ENCODE results near the gene CPED1.
"Not testable (repeated sequence)": the region's sequence is repeated elsewhere in the genome, so short reads cannot be mapped to it uniquely, and the experiment has no call there.

The CPED1 gene

DNA sequence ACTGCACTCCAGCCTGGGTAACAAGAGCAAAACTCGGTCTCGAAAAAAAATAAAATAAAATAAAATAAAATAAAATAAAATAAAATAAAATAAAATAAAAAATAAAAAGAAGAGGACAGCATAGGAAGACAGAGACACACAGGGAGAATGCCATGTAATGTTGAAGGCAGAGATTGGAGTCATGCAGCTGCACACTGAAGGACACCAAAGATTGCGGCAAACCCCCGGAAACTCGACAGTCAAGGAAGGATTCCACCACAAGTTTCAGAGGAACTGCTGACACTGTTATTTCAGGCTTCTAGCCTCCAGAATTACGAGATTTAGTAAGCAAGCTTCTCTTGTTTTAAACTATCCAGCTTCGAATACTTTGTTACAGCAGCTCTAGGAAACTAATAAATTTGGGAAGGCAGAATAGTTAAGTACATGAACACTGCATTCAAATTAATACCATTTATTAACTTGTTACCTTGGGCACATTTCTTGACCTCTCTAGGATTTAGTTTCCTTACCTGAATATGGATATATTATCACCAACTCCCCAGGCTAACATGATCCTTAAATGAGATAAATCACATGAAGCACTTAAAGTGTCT lies 9.5 kb downstream of the CPED1 start:
- DNase-seq = no peak

DNA sequence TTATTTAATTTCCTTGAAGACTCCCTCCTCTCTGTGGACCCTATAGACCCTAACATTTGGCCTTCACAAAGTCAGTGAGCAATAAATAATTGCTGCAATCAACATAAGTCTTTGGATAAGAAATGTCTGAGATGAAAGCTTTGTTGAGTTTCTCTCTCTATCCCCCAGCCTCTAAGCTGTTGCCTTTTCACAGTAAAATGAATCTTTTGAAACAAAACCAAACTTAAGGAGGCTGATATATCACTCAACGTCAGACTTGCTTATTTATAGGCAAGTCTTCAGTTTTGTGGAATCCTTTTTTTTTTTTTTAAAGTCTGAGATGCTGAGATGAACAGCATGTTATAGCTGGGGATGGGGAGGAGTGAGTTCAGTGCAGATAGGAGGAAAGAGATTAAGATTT lies 10.0 kb downstream of the CPED1 start:
- no peak for DNase-seq

DNA sequence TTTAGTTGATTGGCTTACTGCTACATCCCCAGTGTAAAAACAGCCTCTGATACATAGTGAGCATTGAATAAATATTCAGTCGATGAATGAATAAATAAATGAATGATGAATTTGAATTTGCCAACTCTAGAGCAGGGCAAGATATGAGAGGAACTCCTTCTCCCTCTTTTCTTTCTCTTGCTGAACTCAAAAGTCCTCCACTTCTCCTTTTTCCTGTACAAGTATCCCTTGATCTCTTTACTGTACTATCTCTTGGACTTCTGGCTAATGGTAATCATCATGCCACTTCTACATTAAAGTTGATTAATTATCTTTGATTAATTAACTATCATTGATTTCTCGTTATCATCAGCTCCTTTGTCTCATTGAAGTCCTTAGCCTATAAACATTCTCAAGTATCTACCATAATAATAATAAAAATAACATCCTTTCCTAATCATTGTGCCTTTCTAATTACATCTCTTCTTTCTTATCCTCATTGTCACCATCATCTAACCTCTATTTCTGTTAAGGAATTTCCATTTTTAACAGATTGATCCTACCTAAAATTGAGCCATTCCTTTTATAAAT lies 10.6 kb downstream of the CPED1 start:
- DNase-seq = no peak

DNA sequence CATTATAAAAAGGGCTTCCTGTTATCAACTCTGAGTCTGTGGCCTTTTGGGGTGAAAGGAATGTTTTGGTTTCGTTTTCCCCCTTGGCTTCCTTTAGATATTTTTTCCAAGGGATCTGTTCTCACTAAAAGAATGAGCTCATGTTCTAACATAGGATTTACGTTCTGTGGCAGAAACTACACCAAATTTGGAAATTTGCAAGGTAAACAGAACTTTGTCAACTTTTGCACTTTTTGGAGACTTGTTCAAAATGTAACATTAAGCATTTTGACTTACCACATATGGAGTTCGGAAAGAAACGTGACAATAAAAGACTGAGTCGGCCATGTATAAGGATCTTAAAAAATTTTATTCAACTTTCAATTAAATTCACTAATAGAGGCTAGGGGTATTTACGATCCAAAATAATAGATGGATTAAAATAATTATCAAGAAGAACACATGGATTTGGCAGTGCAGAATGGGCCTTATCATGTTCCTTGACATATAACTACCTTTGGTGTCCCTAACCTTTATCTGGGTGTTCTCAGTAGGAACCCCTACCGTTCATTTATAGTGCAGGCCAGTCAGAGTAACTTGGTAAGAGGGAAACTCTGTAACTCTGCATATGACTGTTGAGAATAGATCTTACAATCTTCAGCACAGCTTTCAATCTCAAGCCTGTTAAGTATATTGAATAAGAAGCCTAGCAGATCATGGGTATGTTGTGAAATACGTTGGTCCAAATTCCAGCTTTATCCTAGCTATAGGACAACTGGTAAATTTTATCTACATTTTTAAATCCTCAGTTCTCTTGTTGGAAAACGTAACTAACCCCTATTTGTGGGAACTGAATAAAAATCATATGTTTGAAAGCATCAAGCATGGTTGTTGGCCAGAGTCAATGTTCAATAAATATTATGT lies 11.8 kb downstream of the CPED1 start:
- peak; percentile 66 for DNase-seq

DNA sequence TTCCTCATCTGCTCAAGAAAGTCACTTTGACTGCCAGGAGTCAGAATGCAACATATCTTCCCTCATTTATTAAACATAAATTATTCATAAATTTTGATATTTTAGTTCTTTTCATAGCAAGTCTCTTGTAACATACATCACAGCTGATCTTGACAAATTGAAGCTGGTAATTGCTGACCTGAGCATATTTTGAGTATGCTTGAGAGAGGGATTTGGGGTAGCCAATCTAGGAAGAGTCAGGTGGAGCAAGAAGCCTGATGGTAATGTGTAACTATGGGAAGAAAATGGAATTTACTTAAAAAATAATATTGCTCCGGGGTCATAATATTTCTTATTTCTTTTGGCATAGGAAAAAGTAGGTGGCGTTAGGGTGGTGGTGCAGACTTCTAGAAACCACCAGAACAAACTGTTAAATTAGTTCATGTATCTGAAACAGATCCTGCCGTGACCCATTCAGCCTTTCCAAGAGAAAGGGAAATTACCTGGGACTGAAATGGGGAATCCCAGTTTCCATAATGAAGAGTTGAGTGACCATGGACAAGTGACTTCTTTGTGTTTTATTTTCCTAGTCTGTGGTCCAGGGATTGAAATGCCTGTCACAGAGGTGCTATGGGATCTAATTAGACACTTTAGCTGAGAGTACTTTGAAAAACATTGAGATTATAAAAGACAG lies 12.9 kb downstream of the CPED1 start:
- DNase-seq = no peak

DNA sequence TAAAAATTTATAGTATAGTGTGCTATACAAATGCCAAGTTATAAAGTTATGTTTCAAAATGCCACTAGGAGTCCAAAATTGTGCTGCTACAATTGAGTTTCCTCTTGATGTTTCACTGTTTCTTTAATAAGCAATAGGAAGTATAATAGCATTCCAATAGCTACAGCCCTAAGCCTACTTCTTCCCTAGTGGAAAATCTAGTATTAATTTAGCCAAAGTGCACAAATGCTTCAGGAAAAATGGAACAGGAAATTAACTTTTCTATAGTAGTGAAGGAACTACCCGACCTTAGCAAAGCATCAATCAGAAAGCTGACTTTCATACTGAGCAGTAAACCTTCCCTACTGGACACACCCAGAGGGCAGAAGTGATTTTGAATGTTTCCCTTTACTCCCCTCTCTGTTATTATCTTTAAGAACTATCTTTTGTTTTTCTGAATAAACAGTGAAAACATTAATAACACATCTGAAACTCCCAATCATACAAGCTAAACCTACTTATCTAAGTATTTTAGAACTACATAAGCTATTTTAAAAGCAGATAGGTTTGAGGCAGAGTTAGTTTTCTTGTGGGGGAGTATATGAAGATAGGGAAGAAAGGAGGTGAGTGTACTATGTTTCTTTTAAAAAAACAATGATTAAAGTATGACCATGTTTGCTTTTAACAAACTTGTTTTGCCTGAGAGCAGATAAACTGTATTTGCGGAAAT lies 13.7 kb downstream of the CPED1 start:
- DNase-seq = no peak

DNA sequence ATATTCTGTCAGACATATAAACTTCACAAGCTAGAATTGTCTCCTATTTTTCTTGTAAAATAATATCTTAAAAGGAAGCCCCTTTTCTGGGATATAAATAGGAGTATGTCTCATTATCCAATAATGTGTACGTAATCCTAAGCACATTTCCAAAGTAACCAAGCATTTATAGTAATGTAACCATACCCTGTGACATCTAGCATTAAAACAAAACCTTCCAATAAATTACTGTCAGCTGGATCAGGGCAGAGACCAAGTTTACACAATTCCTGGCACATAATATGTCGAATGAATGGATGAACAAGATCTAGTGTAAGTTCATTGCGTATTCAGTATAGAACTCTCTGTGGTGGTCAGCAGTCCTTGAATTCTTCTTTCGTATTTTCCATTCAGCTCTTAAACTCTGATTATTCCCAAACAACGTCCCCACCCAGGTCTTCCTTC lies 14.3 kb downstream of the CPED1 start:
- DNase-seq = peak; percentile 66

DNA sequence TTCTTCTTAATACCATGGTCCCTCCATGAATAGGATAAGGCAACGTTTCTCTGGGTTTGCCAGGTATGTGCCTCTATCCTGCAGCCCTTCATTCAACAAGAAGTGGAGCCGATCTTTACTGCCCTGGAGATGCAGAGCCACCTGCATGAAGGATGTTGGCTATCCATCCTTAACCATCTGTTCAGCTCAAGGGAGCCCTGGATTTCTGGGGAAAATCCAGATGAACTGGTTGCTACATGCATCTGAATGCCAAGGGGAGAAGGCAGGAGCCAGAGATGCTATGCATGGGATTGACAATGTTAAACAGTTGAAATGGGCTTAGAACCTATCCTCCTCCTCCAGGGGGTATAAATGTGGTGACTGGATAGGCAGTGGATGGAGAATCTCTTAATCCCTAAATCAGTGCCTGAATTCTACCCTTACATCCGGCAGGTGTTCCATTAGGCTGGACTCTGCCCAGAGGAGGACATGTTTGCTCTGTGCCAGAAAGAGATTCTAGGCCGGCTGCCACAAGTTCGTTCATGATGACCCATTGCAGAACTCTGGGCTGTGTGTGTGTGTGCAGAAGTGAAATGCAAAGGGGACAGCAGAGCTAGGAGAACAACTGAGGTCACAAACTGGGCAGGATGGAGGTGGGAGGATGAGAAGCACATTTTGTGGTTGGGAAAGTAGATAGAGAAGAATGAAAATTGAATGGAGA lies 15.6 kb downstream of the CPED1 start:
- no peak for DNase-seq

DNA sequence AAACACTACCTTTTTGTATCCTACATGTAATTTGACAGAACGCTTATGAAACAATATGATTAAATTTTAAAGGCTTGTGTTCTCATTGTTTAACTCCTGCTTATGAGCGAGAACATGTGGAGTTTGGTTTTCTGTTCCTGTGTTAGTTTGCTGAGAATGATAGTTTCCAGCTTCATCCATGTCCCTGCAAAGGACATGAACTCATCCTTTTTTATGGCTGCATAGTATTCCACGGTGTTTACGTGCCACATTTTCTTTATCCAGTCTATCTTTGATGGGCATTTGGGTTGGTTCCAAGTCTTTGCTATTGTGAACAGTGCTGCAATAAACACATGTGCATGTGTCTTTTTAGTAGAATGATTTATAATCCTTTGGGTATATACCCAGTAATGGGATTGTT lies 16.5 kb downstream of the CPED1 start:
- not testable (repeated sequence) for DNase-seq

DNA sequence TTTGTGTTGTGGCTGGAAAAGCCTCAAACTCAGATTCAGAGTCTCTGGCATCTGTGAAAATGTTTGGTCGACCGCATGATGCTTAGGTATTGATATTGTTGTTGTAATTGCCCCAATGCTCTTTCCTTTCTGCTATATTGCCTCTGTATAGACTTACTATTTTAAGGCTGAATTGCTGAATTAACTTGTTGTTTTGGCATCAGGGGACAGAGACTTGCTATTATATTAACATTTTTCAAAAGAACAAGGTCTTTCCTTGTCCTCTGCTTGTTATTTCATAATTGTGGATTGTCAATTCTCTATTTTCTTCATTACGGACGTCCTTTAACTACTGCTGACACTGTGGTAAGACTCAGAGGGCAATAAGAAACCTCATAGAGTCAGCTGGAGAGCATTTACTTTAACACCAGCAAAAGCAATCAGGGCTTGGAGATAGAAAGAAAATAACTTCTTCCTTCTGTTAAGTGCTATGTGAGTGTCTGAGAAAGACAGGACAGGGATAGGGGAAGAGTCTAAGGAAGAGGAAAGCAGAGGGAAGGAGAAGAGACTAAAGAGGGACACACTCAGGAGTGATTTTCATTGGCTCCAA lies 17.6 kb downstream of the CPED1 start:
- DNase-seq = no peak

DNA sequence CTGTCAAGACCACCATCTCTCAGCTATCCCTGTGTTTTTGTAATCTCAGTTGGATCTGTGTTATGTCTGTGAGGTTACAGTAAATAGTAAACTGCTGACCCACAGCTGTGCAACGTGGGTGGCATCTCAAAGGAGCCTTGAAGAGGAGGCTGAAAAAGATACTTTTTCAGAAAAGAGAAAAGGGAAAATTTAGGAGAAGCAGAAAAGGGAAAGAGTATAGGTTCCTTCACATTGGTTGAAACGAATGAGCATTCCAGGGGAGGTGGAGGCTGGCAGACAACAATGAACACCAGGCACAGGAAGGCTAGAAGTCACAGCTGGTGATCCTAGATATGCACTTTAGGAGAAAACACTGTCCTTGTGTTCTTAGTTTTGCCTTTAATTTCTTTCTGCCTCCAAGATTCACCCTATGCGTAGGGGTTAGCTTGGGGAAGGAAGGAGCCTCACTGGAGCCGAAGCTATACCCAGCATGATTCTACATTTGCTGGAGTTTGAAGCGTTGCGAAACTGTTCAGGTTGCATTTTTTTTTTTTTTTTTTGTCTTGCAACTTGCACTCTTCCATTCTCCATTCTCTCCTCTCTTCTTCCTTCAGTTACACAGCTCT lies 18.3 kb downstream of the CPED1 start:
- DNase-seq = no peak

DNA sequence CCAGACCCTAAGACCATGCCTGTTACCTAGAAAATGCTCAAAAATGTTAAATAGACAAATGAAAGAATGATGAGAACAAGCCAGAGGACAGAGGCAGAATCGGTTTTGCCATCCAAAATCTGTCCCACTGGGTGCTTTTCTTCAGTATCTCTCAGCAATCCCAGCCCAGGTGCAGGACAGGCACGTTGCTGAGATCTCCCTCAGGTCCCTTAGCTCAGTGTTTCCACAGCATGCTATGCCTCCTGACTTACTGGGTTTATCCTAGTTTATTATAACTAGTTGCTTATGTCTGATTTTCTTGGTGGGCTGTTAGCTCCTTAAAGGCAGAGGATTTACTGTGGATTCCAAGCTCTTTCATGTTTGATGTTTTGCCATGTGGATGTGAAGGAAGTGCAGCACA lies 20.3 kb downstream of the CPED1 start:
- DNase-seq = no peak

DNA sequence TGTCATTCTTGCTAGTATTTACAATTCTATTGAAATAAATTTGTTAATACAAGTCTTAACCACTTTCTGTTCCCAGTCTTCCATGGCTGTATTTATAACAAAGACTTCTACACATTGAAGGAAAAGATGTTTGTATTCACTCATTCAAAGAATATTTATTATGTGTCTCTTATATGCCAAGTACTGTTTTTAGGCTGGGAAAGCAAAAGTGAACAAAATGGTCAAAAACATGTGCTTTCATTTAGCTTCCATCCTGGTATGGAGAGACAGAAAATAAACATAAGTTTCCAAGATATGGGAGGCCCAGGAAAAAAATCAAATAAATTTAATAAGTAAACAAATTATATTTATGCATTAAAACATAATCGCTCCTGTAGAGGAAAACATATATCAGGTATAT lies 22.9 kb downstream of the CPED1 start:
- no peak for DNase-seq

DNA sequence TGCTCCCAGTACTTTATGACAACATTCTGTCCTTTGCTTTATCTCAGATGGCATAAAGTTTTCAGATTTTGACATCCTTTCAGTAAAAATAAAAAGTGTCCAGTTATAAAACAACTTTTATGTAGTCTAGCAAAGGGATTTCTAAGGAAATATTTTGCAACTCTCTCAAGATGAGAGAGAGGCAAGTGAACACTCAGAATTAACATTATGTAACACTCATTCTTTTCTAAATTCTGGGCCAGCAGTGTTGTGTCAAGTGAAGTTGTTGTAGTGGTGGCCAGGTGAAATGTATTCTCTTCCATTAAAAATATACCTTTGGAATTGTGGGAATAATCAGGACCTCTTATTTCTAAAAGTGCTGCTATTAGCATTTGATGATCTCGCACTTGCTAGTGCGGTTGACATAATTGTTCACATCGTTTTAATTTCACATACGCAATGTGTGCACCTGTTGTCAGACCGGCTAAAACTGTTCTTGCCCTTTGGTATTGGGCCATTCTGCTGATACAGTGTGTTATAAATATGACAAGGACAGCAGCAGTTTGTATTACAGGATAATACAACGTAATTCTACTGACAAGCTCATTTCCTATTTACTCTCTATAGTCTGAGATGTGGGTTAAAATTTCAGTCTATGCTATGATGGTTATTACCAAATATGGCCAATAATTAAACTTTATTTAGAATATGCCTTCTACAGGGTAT lies 23.8 kb downstream of the CPED1 start:
- DNase-seq = no peak

DNA sequence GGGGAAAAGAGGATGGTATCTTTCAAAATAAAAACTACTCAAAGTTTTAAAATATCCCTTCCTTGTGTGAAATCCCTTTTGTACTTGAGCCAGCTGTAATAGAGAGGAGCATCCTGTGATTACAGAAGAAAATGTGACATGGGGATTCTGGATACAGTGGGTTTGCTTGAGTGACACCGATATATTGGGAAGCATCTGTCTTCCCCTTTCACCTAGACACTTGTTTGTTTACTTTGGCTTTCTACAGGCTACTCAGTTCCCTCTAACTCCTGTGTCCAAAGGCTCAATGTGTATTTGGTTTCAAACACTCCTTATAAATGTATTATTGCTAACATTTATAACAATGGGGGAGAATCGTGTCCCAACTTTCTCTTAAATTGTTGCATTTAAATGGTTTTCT lies 24.4 kb downstream of the CPED1 start:
- DNase-seq = no peak

DNA sequence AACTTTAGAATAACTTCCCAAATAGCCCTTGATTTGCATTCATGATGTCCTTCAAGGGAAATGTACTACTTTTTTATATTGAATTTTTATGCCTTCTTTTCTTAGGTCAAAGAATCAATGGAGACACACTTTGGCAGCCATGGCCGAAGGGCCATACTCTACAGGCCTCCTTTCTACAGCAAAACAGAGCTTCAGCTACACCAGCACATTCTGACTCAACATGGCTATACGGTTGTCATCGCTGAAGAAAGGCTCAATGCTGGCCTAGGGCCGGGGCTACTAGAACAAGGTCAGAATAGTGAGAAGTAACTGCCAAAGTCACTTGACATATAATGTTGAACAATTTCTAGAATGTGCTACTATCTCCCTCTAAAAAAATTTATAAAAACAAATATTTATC lies 27.0 kb downstream of the CPED1 start:
- no peak for DNase-seq

DNA sequence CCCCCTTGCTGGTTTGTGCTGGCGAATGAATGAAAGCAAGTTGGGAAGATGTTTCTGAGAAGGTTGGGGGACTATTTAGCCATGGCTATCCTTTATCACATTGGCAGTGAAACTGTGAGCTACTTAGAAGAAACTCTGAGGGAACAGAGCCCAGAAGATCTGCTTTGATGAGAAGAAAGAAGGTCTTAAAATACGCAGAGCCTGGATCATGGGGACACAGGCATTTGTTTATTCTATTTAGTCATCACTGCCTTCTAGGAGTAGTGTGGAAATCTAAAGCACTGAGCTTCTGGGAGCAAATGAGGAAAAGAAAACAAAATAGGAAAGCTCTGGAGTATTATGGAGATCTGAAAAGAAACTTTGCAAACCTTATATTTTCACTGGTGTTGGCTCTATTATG lies 28.5 kb downstream of the CPED1 start:
- no peak for DNase-seq

DNA sequence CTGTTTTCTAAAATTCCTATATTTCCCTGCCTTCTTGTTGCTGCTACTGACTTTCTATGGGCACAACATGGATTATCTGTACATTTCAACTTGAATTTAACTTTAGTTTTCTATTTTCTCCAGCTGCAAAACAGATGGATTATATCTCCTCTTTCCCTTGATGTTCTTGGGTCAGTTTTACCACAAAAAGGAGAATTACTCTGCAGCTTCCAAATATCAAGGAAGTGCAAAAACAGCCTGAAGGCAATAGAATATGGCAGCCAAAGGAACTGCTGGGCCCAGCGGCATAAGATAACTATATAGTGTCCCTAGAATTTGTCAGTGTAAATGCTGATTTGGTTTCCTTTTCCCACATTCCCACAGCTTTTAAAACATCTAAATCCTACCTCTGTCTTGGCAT lies 29.1 kb downstream of the CPED1 start:
- DNase-seq = no peak

DNA sequence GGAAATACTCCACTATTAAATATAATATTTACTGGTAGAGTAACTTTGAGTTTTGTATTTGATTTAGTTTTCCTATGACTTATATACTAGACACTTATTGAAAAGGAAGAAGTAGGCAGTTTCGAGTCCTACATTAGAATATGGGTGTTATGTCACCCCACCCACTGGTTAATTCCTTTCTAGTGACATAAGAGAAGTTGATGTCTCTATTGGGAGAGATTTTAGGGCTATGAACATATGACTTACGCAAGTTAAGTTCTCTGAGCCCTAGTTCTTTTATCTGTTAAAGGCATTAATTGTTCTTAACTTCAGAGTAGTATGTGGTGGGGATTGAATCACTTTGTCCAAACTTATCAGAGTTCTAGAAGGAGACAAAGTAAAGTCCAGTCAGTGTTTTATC lies 30.5 kb downstream of the CPED1 start:
- peak; percentile 66 for DNase-seq

DNA sequence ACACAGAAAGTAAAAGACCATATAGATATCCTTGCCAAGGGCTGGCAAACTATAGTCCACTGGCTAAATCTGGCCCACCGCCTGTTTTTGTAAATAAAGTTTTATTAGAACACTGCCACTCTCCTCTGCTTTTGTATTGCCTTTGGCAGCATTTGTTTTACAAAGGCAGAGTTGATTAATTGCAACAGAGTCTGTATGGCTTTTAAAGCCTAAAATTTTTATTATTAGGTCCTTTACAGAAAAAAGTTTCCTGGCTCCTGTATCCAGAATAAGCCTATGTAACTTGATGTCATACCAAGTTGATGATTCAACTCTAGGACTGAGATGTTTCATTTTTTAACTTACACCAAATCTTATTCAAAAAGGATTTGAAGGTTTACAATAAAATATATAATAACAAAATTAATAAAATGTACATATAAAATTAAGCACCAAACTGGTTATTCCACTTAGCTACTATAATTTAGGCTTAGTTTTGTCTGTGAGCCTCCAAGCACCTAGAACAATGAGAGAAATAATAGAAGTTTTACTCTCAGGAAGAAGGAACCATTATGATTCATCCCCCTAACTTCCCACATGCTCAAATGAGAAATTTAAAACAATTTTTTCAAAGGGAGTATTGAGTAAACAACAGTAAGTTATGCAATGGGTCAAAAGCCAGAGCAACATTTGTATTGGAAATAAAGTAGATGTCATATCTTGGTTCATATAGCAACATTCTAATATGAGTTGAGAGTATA lies 31.9 kb downstream of the CPED1 start:
- DNase-seq = peak; percentile 65
